Heart right ventricle (tissue), 16 donors: ENCODE results near the gene DENND5A. TPM values are rescaled to one million over a fixed set of nuclear protein-coding genes. Genes with fewer than 3 reads are reported as not detected.
"Not testable (repeated sequence)": the region's sequence is repeated elsewhere in the genome, so short reads cannot be mapped to it uniquely, and the experiment has no call there.

Experiments used
- ATAC-seq, 8 donors: fragments of 200-7000 bp; cut with Tn5 transposase; one replicate each; pipeline ENCODE4 v1.9.1; 2020; ENCODE audit warnings: mild to moderate bottlenecking in 8 of 8, moderate library complexity in 8 of 8, moderate number of reproducible peaks in 1 of 8
- DNase-seq, 2 donors: peaks; one replicate each; pipeline ENCODE4 v3.0.0-alpha.2; 2020
- H3K27ac ChIP-seq, 10 donors: fragments of 200-600 bp; sonication (generic) in 2 of 10; one replicate each; pipeline versions ENCODE4 v1.5.0 to v1.8.0; 2020 to 2022; ENCODE audit warnings: mild to moderate bottlenecking in 3 of 10
- H3K27me3 ChIP-seq, 7 donors: fragments of 200-600 bp; one replicate each; pipeline ENCODE4 v1.8.0; 2021 to 2022; ENCODE audit warnings: mild to moderate bottlenecking in 2 of 7
- H3K36me3 ChIP-seq, 9 donors: fragments of 200-600 bp; sonication (generic) in 1 of 9; one replicate each; pipeline versions ENCODE4 v1.5.0 to v1.8.0; 2020 to 2022; ENCODE audit warnings: mild to moderate bottlenecking in 2 of 9
- H3K4me1 ChIP-seq, 9 donors: fragments of 200-600 bp; sonication (generic) in 1 of 9; one replicate each; pipeline versions ENCODE4 v1.5.0 to v1.8.0; 2020 to 2022; ENCODE audit warnings: mild to moderate bottlenecking in 4 of 9
- H3K4me3 ChIP-seq, 10 donors: fragments of 200-600 bp; sonication (generic) in 2 of 10; one replicate each; pipeline versions ENCODE4 v1.5.0 to v1.8.0; 2020 to 2022; ENCODE audit warnings: mild to moderate bottlenecking in 7 of 10, moderate library complexity in 2 of 10
- H3K9me3 ChIP-seq, 11 donors: fragments of 200-600 bp in 10 of 11; sonication (generic) in 2 of 11; one replicate each; pipeline versions ENCODE4 v1.5.0 to v1.8.0; 2013 to 2022; ENCODE audit warnings: mild to moderate bottlenecking in 2 of 11, control low read depth in 1 of 11, moderate library complexity in 1 of 11
- CTCF ChIP-seq, 9 donors: fragments of 200-600 bp; sonication (generic) in 2 of 9; IDR thresholded peaks; one replicate each; pipeline versions ENCODE4 v1.5.0 to v1.8.0; 2021 to 2022; ENCODE audit warnings: antibody characterized with exemption in 9 of 9, mild to moderate bottlenecking in 5 of 9, moderate library complexity in 1 of 9
- WGBS, 2 donors: extraction: QIAGEN DNeasy Blood & Tissue Kit; methylation state at CpG; one replicate each; pipeline ENCODE4 v1.1.7; 2013; ENCODE audit warnings: inconsistent platforms in 1 of 2; 5-methylcytosine and 5-hydroxymethylcytosine counted together
- intact Hi-C, 10 donors: fragments of 100-400 bp; cut with DNase I; formaldehyde crosslinking; loops; one replicate each; pipeline versions ENCODE4 v1.11.1 to v1.14.2; 2022
- polyA plus RNA-seq, 2 donors: library from polyadenylated mRNA; stranded (reverse); fragments of 200-250 nt; gene quantifications; one replicate each; pipeline ENCODE4 v1.2.3, GENCODE V29; 2013
- total RNA-seq, 10 donors: library from RNA; stranded (reverse); fragmentation: NEBNext Ultra II Directional in 3 of 10; extraction: Animal tissue kit (Norgen Biotek cat#: 25700) in 3 of 10; gene quantifications; one replicate each; pipeline versions ENCODE4 v1.2.1 to v1.2.4, GENCODE V29; 2021 to 2023
- donor health status: Arrhythmogenic right ventricular cardiomyopathy.
- donor health status: ischemic (EF 13 %, LVEDD 7.1; RV severe dilation, severe dysfunction).
- donor health status: healthy with polysubstance abuse.
- donor health status: DM: no; HTN: yes; CAD: no.
- donor health status: DM: no; HTN: no; CAD: no.
- donor health status: ischemic (EF 25% LVEDD 6.9; RV normal size, moderate dysfunction).
- donor health status: ischemic (EF 25% LVEDD 5.7; RV mildly dilated, moderate dysfunction).
- donor health status: healthy.
- donor health status: DM: yes; HTN: yes; CAD: no.
- donor health status: Ischemic cardiomyopathy.
- donor health status: ischemic (EF 35%, LVEDD 5.7; RV mildly dilated, moderate dysfunction).
- donor health status: nonischemic (EF 11% LVEDD 7.7; RV severe dilation, severe dysfunction).
- donor health status: DM: yes; HTN: yes; CAD: no.
- donor health status: PGD.
- donor health status: ischemic (EF 29% LVEDD 5.4; RV normal size, mild dysfunction).
- donor health status: nonischemic (EF 23%, LVEDD 6.1; RV moderate dilation, normal function).

DENND5A gene
- total and polyA plus RNA-seq, 12 donors, result 48.9 to 178 (median 114) TPM

DNA sequence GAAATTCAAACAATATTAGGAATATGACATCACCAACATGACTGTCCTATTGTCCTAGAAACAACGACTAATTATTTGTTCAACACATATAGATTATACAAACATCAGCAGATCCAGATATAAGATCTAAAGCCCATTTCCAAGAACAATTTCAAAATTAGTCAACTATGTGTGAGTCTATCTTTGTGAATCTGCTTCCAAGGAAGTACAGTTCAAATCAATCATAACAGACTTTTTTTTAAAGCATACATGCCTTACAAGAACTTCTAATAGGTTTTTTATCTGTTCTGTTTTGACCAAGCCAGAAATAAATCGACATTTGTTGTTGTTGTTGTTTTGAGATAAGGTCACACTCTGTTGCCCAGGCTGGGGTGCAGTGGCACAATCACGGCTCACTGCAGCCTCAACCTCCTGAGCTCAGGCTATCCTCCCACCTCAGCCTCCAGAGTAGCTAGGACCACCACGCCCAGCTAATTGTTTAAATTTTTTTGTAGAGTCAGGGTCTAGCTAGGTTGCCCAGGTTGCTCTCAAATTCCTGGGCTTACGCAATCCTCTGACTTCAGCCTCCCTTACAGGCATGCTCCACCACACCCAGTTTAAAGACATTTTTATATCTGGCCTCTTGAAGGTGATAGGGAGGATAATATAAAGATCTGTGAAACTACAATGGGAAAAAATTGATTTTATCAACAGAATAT is 54.8 kb downstream of the DENND5A start:
- ATAC-seq (no peak), DNase-seq (no peak)
- WGBS, 2 donors, result 75 to 79% methylated on average over 5 of the region's 5 CpGs
- Histone ChIP-seq H3K4me1 (peaks cover 14 to 92% (median 63%) of the 10 kb centered on the region in 9 donors), H3K27me3 (no peaks in the 10 kb centered on the region), H3K27ac (peak overlapping the region in 1 of 10 donors; percentile 1), H3K9me3 (no peaks in the 10 kb centered on the region), H3K4me3 (no peak overlapping the region), H3K36me3 (peaks cover 0 to 15% (median 0%) of the 10 kb centered on the region in 9 donors)
- intact Hi-C loops, result loop anchor here in 1 of 10 donors (10.0 kb wide), 1 partner anchor 54 kb away; the partner anchor contains the start of gene DENND5A
- no peak for TF ChIP-seq CTCF (IDR thresholded peaks at IDR 0.05)

GRCh38 chr11:9209604-9210003 is 55.5 kb downstream of the DENND5A start:
- H3K9me3 ChIP-seq, H3K4me3 ChIP-seq, H3K27me3 ChIP-seq, DNase-seq, ATAC-seq: not testable (repeated sequence)
- Histone ChIP-seq H3K4me1 (peaks cover 8 to 92% (median 56%) of the 10 kb centered on the region in 9 donors), H3K36me3 (peaks cover 0 to 23% (median 0%) of the 10 kb centered on the region in 9 donors), H3K27ac (peak overlapping the region in 2 of 10 donors; percentile 41 to 48)
- 96 to 98% methylated on average over 4 of the region's 4 CpGs for WGBS, 2 donors
- intact Hi-C loops, result loop anchor here in 5 of 10 donors (5.0 to 10.0 kb wide), 3 partner anchors 45 to 63 kb away; partner anchors contain the start of gene DENND5A (in 3 of the 5)

DNA sequence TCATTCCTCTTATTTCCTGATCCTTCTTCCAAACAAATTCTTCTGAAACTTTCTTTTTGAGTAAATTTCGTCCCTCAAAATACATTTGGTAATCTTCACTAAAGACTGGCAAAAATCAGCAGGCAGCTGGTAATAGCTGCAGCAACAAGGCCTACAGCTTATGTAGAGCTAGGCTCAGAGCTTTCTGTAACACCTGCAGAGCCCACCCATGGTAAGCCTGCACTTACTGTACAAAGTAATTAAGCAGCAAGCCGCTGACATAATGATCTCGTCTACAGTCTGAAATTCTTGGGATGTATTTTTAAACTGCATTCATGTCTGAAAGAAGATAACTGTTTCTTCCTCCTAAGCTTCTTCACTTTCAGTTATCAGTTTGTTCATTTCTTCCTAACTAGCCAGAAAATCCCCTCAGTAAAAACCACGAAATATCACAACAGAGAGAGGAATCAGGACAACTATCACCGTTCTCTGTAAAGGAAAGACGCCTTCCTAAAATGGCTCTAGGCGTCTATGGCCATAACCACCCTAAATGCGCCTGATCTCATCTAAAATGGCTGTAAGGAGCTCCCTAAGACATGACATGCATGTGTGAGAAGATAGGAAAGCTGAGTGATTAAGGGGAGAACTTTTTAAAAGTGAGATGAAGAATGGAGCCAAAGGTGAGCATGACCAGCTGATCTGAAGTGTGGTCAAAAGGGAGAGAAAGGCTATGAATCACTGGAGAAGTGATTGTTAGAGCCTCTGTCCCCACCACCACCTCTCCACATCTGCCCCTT is 56.2 kb downstream of the DENND5A start:
- Histone ChIP-seq H3K27ac (peak overlapping the region in 2 of 10 donors; percentile 41 to 48), H3K9me3 (no peaks in the 10 kb centered on the region), H3K27me3 (no peaks in the 10 kb centered on the region), H3K4me1 (peaks cover 6 to 92% (median 50%) of the 10 kb centered on the region in 9 donors), H3K4me3 (no peak overlapping the region), H3K36me3 (peaks cover 0 to 30% (median 5%) of the 10 kb centered on the region in 9 donors)
- intact Hi-C loops, result loop anchor here in 4 of 10 donors (5.0 to 10.0 kb wide), 3 partner anchors 46 to 63 kb away; partner anchors contain the start of gene DENND5A (in 2 of the 4)
- DNase-seq (no peak), ATAC-seq (peak in 1 of 8 donors; percentile 14)
- WGBS, 2 donors, result 61 to 64% methylated on average over 8 of the region's 8 CpGs
- no peak for TF ChIP-seq CTCF (IDR thresholded peaks at IDR 0.05)

DNA sequence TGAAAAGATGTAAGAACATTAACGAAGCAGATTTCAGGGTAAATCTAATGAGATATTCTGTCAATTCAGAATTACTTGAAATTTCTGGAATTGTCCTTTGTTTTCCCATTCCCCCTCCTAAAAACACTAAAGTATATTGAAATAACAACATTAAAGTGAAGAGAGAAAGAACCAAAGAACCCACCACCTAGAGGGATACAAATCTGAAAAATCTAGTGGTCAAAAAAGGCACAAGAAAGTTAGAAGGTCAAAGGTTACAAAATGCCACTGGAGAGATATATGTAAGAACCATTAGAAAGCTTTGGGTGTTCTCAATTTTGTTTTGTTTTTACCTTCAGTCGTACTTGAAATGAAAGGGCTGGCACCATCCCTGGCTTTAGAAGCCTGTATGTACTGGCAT is 57.9 kb downstream of the DENND5A start:
- peak overlapping the region in 3 of 10 donors; percentile 1 to 32 (median 13) for H3K27ac ChIP-seq
- intact Hi-C loops, result loop anchor here in 4 of 10 donors (5.0 to 10.0 kb wide), 3 partner anchors 48 to 65 kb away; partner anchors contain the start of gene DENND5A (in 2 of the 4)

More for the DNA sequence above, 57.9 kb downstream of the DENND5A start:
- DNase-seq (no peak), ATAC-seq (no peak)
- 84 to 86% methylated on average over 2 of the region's 2 CpGs for WGBS, 2 donors
- peaks cover 6 to 92% (median 50%) of the 10 kb centered on the region in 9 donors for H3K4me1 ChIP-seq
- H3K9me3 ChIP-seq, result no peaks in the 10 kb centered on the region
- H3K27me3 ChIP-seq, result no peaks in the 10 kb centered on the region
- peaks cover 0 to 46% (median 13%) of the 10 kb centered on the region in 9 donors for H3K36me3 ChIP-seq
- no peak overlapping the region for H3K4me3 ChIP-seq
- TF ChIP-seq CTCF (IDR thresholded peaks at IDR 0.05), result no peak
